GM12892 (cell line): ENCODE results near the gene C10orf90.

Source experiments
- POLR2A ChIP-seq: IDR thresholded peaks from 2 replicates; pipeline ENCODE4 v1.6.1; 2011; ENCODE audit warnings: low read depth, low read length, control low read depth
- POLR2AphosphoS5 ChIP-seq: IDR thresholded peaks from 2 replicates; pipeline ENCODE4 v1.6.1; 2011; ENCODE audit warnings: low read depth, low read length, control low read depth
- TAF1 ChIP-seq: IDR thresholded peaks from 2 replicates; pipeline ENCODE4 v1.6.1; 2011; ENCODE audit warnings: low read depth, mild to moderate bottlenecking, control low read depth, low read length, borderline replicate concordance

DNA sequence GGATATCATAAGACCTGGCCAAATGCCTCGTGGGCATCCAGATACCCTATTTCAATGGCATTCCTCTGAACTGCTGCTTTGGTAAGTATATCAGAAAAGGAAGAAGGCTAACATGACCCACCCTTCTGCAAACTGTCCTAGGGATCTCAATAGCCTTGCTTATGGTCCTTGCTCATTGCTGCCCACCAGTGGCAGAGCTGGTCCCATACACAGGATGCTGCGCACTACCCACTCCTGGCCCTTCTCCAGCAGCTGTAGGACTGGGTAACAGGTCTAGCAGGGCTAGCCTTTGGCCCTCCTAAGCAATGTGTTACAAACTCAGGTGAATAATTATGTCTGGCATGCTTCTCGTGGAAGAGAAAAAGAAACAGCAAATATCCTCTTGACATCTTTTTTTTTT is 72.5 kb downstream of the C10orf90 start:
- no peak for TF ChIP-seq POLR2A
- TF ChIP-seq TAF1 = no peak
- no peak for TF ChIP-seq POLR2AphosphoS5
